Esophagus squamous epithelium (tissue), 4 donors: ENCODE data around the gene BDNF.

Source experiments
- POLR2A ChIP-seq, 4 donors: fragments of 450-650 bp; IDR thresholded peaks; one replicate each; pipeline ENCODE4 v1.6.1; 2017; ENCODE audit warnings: antibody characterized with exemption in 4 of 4, mild to moderate bottlenecking in 4 of 4, moderate library complexity in 3 of 4
- TF ChIP-seq, protein P1 (sequence below), 6 experiments: fragments of 450-650 bp in 4 of 6; fragments of 200-600 bp in 2 of 6; sonication (generic) in 2 of 6; IDR thresholded peaks; one replicate each; pipeline ENCODE4 v1.5.1; 2016 to 2019; ENCODE audit warnings: antibody characterized with exemption in 6 of 6, mild to moderate bottlenecking in 4 of 6, moderate library complexity in 4 of 6

DNA sequence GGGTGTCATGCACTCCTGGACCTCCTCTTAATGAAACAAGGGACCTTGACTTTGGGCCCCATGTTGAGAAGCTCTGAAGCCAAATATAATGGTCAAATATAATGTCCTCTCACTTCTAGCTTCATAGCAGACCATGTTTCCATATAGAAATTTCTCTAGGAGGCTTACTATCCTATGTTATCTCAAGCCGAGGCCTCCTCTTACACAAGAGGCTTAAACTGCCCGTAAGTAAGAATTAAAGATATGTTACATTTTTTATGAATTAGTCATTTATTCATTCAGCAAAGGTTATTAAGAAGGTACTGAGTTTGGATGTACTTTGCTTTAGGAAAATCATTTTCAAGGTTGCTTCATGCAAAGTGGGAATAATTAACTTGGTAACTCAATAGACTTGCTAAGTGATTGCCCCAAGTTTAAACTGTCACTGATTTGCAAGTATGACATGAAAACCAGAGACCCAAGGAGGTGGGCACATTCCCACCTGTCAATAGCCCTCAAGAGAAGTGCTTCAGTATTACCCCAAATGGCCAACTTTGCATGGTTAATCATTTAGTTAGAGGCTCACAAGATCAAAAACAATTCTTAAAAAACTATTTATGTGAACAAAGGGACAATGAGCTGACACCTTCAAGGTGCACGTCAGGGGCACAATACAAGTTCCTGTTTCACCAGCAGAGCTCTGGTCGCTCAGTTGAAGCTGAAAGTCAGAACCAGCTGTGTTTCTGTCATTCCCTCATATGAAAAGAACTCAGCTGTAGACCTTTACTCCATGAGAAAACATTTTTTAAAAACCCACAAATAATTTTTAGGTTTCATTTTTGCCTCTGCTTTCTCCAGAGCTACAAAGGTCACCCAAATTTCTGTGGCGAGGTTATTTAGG is 20.9 kb downstream of the BDNF start:
- TF ChIP-seq POLR2A (IDR thresholded peaks at IDR 0.05), result no peak
- TF ChIP-seq, protein P1, sequence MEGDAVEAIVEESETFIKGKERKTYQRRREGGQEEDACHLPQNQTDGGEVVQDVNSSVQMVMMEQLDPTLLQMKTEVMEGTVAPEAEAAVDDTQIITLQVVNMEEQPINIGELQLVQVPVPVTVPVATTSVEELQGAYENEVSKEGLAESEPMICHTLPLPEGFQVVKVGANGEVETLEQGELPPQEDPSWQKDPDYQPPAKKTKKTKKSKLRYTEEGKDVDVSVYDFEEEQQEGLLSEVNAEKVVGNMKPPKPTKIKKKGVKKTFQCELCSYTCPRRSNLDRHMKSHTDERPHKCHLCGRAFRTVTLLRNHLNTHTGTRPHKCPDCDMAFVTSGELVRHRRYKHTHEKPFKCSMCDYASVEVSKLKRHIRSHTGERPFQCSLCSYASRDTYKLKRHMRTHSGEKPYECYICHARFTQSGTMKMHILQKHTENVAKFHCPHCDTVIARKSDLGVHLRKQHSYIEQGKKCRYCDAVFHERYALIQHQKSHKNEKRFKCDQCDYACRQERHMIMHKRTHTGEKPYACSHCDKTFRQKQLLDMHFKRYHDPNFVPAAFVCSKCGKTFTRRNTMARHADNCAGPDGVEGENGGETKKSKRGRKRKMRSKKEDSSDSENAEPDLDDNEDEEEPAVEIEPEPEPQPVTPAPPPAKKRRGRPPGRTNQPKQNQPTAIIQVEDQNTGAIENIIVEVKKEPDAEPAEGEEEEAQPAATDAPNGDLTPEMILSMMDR (IDR thresholded peaks at IDR 0.05), result no peak
